ENCODE data around the gene KIAA0232. TPM values are rescaled to one million over a fixed set of nuclear protein-coding genes. Genes with fewer than 3 reads are reported as not detected.

The KIAA0232 gene
- total and polyA plus RNA-seq, 2 experiments from 2014 or later = 20.6 to 21.7 TPM

- Histone ChIP-seq H3K27me3 (replicated peaks; ENCODE audit: insufficient read depth) (no peaks in the 10 kb centered on the region), H3K9ac (no peak overlapping the region), H3K4me1 (ENCODE audit: insufficient read depth) (no peaks in the 10 kb centered on the region), H3F3A (ENCODE audit: insufficient read depth) (no peaks in the 10 kb centered on the region), H3K36me3 (ENCODE audit: low read depth) (no peaks in the 10 kb centered on the region), H3K79me2 (ENCODE audit: insufficient read depth) (peaks cover 32% of the 10 kb centered on the region; the same call in 1 of the 2 replicates), H3K27ac (no peak overlapping the region), H3K9me2 (ENCODE audit: insufficient read depth) (no peaks in the 10 kb centered on the region), H2AFZ (no peak overlapping the region), H4K20me1 (ENCODE audit: insufficient read depth) (no peaks in the 10 kb centered on the region), H3K9me3 (ENCODE audit: low read depth) (no peaks in the 10 kb centered on the region), H3K4me2 (ENCODE audit: unreplicated experiment) (no peak overlapping the region), H3K4me3 (no peak overlapping the region)
- TF ChIP-seq EZH2phosphoT487 (IDR thresholded peaks at IDR 0.05; ENCODE audit: insufficient read depth, low read depth) (no peak), EZH2 (IDR thresholded peaks at IDR 0.05; ENCODE audit: insufficient read depth, poor library complexity, severe bottlenecking) (no peak)
- in situ Hi-C loops (cut with MboI) = no loop called here
- 56 to 57% methylated on average over 15 of the region's 15 CpGs for WGBS, 2 experiments (ENCODE audit: low coverage in 1 of 2, low lambda C conversion rate in 2 of 2, missing lambda C conversion rate in 2 of 2)
- peak; percentile 21 for DNase-seq
Observed at GRCh38 chr4:6916587-6917460, 134.3 kb downstream of the KIAA0232 start.

GRCh38 chr4:6917461-6918271 lies 135.1 kb downstream of the KIAA0232 start:
- H3K9ac ChIP-seq = no peak overlapping the region
- no peaks in the 10 kb centered on the region for H3K27me3 ChIP-seq (replicated peaks; ENCODE audit: insufficient read depth)
- H4K20me1 ChIP-seq (ENCODE audit: insufficient read depth) = no peaks in the 10 kb centered on the region
- DNase-seq = no peak
- WGBS, 2 experiments (ENCODE audit: low coverage in 1 of 2, low lambda C conversion rate in 2 of 2, missing lambda C conversion rate in 2 of 2) = 72 to 84% methylated on average over 17 to 18 of the region's 18 CpGs
- no peaks in the 10 kb centered on the region for H3F3A ChIP-seq (ENCODE audit: insufficient read depth)
- peaks cover 28% of the 10 kb centered on the region; the same call in 1 of the 2 replicates for H3K79me2 ChIP-seq (ENCODE audit: insufficient read depth)
- H3K4me2 ChIP-seq (ENCODE audit: unreplicated experiment) = no peak overlapping the region
- no peaks in the 10 kb centered on the region for H3K4me1 ChIP-seq (ENCODE audit: insufficient read depth)
- TF ChIP-seq EZH2 (IDR thresholded peaks at IDR 0.05; ENCODE audit: insufficient read depth, poor library complexity, severe bottlenecking) = no peak
- TF ChIP-seq EZH2phosphoT487 (IDR thresholded peaks at IDR 0.05; ENCODE audit: insufficient read depth, low read depth) = no peak
- H3K36me3 ChIP-seq (ENCODE audit: low read depth) = no peaks in the 10 kb centered on the region
- H3K4me3 ChIP-seq = no peak overlapping the region
- no peaks in the 10 kb centered on the region for H3K9me2 ChIP-seq (ENCODE audit: insufficient read depth)
- H3K27ac ChIP-seq = no peak overlapping the region
- H2AFZ ChIP-seq = no peak overlapping the region
- no peaks in the 10 kb centered on the region for H3K9me3 ChIP-seq (ENCODE audit: low read depth)
- in situ Hi-C loops (cut with MboI) = no loop called here

GRCh38 chr4:6918338-6918737 lies 135.8 kb downstream of the KIAA0232 start:
- Histone ChIP-seq H3K9me3 (ENCODE audit: low read depth) (no peaks in the 10 kb centered on the region), H3K27me3 (replicated peaks; ENCODE audit: insufficient read depth) (no peaks in the 10 kb centered on the region), H3K4me1 (ENCODE audit: insufficient read depth) (no peaks in the 10 kb centered on the region), H3K79me2 (ENCODE audit: insufficient read depth) (peaks cover 22% of the 10 kb centered on the region; the same call in 1 of the 2 replicates), H3K9ac (no peak overlapping the region), H3K9me2 (ENCODE audit: insufficient read depth) (no peaks in the 10 kb centered on the region), H3K4me2 (ENCODE audit: unreplicated experiment) (no peak overlapping the region), H3K36me3 (ENCODE audit: low read depth) (no peaks in the 10 kb centered on the region), H4K20me1 (ENCODE audit: insufficient read depth) (no peaks in the 10 kb centered on the region), H3K27ac (no peak overlapping the region), H2AFZ (no peak overlapping the region), H3K4me3 (no peak overlapping the region), H3F3A (ENCODE audit: insufficient read depth) (no peaks in the 10 kb centered on the region)
- no peak for TF ChIP-seq EZH2 (IDR thresholded peaks at IDR 0.05; ENCODE audit: insufficient read depth, poor library complexity, severe bottlenecking)
- no peak for TF ChIP-seq EZH2phosphoT487 (IDR thresholded peaks at IDR 0.05; ENCODE audit: insufficient read depth, low read depth)
- in situ Hi-C loops (cut with MboI) = no loop called here
- WGBS, 2 experiments (ENCODE audit: low coverage in 1 of 2, low lambda C conversion rate in 2 of 2, missing lambda C conversion rate in 2 of 2) = 64 to 73% methylated on average over 7 of the region's 7 CpGs
- no peak for DNase-seq

- DNase-seq = no peak
- Histone ChIP-seq H3K79me2 (ENCODE audit: insufficient read depth) (peaks cover 8% of the 10 kb centered on the region; the same call in 1 of the 2 replicates), H3K4me1 (ENCODE audit: insufficient read depth) (no peaks in the 10 kb centered on the region), H3K9ac (no peak overlapping the region), H3K9me3 (ENCODE audit: low read depth) (no peaks in the 10 kb centered on the region), H3K36me3 (ENCODE audit: low read depth) (no peaks in the 10 kb centered on the region), H3K27me3 (replicated peaks; ENCODE audit: insufficient read depth) (no peaks in the 10 kb centered on the region), H3K9me2 (ENCODE audit: insufficient read depth) (no peaks in the 10 kb centered on the region), H3K4me3 (no peak overlapping the region), H3K27ac (no peak overlapping the region), H3K4me2 (ENCODE audit: unreplicated experiment) (no peak overlapping the region), H4K20me1 (ENCODE audit: insufficient read depth) (no peaks in the 10 kb centered on the region), H2AFZ (no peak overlapping the region), H3F3A (ENCODE audit: insufficient read depth) (no peaks in the 10 kb centered on the region)
- in situ Hi-C loops (cut with MboI) = no loop called here
- WGBS, 2 experiments (ENCODE audit: low coverage in 1 of 2, low lambda C conversion rate in 2 of 2, missing lambda C conversion rate in 2 of 2) = 62 to 68% methylated on average over 3 of the region's 3 CpGs
- TF ChIP-seq EZH2 (IDR thresholded peaks at IDR 0.05; ENCODE audit: insufficient read depth, poor library complexity, severe bottlenecking) (no peak), EZH2phosphoT487 (IDR thresholded peaks at IDR 0.05; ENCODE audit: insufficient read depth, low read depth) (no peak)
Observed at GRCh38 chr4:6920171-6920570, 137.6 kb downstream of the KIAA0232 start.

Data from GM23248 (cell line).